Subcutaneous adipose tissue (tissue), 4 donors: ENCODE results near the gene LGR6. TPM values are rescaled to one million over a fixed set of nuclear protein-coding genes. Genes with fewer than 3 reads are reported as not detected.

Source experiments
- CTCF ChIP-seq: fragments of 450-650 bp; IDR thresholded peaks from one replicate; pipeline ENCODE4 v1.5.1; 2016; ENCODE audit warnings: low read depth, mild to moderate bottlenecking, control low read depth, antibody characterized with exemption, moderate library complexity
- total RNA-seq, 4 donors: library from RNA; depleted of rRNA; stranded (reverse); fragments of >200 nt; gene quantifications; one replicate each; pipeline ENCODE4 v1.1.0, GENCODE V29; 2016

Gene LGR6
- total RNA-seq, 4 donors from 2014 or later = not detected

- TF ChIP-seq CTCF = no peak
Observed at GRCh38 chr1:202241376-202242079, 47.9 kb downstream of the LGR6 start.

- TF ChIP-seq CTCF = no peak
Observed at GRCh38 chr1:202242080-202242419, 48.5 kb downstream of the LGR6 start.

GRCh38 chr1:202243006-202243405 lies 49.4 kb downstream of the LGR6 start:
- no peak for TF ChIP-seq CTCF

- no peak for TF ChIP-seq CTCF
Observed at GRCh38 chr1:202244841-202245261, 51.3 kb downstream of the LGR6 start.

GRCh38 chr1:202245391-202245790 lies 51.8 kb downstream of the LGR6 start:
- no peak for TF ChIP-seq CTCF

GRCh38 chr1:202247104-202247503 lies 53.5 kb downstream of the LGR6 start:
- no peak for TF ChIP-seq CTCF

GRCh38 chr1:202247837-202248795 lies 54.5 kb downstream of the LGR6 start:
- no peak for TF ChIP-seq CTCF
